ENCODE measurements around the gene C19orf38.

The C19orf38 gene, protein sequence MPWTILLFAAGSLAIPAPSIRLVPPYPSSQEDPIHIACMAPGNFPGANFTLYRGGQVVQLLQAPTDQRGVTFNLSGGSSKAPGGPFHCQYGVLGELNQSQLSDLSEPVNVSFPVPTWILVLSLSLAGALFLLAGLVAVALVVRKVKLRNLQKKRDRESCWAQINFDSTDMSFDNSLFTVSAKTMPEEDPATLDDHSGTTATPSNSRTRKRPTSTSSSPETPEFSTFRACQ
- 0.75 reads per million for total RNA-seq

DNA sequence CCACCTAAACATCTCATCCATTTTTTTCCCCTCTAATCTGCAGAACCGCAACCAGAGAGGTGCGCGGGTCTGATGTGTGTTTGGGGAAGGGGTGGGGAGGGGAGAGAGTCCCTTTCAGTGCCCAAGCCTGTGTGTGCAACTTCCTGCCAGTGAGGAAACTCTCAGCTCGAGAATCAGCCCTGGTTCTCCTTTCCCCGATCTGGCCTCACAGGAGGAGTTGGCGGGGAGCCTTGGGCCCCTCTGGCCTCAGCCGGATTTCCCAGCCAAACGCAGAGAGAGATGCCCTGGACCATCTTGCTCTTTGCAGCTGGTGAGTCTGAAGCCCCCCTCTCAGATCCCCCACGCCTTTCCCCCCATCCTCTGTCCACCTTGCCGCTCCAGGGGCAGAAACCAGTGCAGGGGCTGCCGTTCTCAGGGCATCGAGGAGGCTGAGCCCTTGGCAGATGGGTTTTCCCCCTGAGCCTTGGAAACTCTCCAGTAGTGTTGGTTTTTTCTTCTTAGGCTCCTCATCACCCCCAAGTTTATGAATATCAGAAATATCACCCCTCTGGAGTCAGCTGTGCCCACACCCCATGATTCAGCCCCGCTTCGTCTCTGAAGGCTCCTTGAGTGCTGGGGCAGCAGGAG, at the start of gene C19orf38:
C19orf38 (plus strand) TSS at position 186 of the 627 bp plus-strand sequence; CDS start at position 280, 94 bp downstream.
- DNase-seq = no peak

DNA sequence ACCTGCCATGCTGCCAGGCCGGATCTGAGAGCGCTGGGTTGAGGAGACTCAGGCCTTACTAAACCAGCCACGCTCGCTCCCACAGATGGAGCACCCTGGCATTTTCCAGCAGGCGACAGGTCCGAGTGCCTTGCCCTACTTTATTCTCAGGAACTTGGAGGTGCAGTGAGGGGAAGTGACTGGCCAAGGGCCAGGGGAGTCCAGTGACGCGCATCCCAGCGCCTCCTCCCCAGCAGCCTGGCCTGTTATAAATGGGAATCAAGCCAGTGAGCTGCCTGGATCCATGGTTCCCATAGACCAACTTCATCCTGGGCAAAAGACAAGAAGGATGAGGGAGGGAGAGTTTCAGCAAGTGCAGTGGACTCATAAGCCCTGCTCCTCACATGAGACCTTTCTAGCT, 47.7 kb upstream of the C19orf38 start:
- no peak for DNase-seq

DNA sequence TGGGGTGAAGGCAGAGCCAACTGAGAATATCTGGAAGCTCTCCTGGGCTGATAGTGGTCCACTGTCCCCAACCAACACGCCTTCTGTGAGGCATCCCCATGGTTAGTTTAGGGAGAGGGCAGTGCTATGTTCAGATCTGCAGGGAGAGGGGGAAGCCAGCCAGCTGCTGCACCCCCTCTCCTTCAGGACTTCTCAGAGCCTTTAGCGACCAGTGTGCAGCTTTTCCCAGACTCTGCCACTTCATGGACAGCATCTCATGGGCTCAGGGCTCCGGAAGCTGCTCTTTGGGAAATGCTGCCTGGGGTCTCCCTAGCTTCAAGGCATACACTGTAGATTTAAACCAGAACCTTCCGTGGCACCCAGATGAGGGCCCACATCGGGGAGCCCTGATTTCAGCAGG, 45.7 kb upstream of the C19orf38 start:
- DNase-seq = no peak

DNA sequence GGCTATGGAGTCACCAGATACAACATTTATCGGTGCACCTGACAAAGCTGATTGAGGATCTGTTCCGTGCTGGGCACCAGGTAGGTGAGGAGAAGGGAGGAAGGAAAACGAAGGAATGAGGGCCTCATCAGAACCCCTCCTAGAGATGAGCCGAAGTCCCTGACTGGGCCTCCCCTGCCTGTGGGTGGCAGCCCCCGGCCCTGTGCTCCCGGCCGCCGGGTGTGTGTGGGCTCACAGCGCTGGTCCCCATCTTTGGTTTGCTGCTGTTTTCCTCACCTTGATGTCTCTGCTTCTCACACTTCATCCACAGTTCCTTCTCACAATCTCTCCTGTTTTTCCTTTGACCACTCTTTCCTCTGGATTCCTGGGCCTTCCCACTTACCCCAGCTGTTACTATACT, 45.0 kb upstream of the C19orf38 start:
- no peak for DNase-seq

DNA sequence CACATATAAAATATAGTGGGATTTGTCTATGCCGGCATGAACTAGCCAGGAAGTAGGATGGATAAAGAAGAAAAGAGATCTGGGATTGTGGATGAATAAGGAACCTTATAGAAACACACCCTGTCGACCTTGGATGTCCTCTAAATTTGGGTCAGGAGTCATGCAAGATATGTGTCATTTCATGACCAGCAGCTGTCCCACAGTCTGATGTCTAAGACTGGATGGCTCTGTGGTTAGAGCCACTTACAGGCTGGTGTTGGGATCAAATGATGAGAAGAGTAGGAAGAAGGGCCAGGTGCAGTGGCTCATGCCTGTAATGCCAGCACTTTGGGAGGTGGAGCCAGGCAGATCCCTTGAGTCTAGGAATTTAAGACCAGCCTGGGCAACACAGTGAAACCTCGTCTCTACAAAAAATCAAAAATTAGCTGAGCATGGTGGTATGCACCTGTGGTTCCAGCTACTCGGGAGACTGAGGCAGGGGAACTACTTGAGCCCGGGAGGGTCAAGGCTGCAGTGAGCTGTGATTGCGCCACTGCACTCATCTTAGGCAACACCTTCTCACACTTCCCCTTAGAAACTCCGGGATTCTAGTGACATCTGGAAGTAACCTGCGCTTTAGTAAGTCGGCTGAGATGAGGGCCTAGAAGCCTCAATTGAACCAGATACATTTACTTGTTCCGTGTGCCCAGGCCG, 43.0 kb upstream of the C19orf38 start:
- no peak for DNase-seq

DNA sequence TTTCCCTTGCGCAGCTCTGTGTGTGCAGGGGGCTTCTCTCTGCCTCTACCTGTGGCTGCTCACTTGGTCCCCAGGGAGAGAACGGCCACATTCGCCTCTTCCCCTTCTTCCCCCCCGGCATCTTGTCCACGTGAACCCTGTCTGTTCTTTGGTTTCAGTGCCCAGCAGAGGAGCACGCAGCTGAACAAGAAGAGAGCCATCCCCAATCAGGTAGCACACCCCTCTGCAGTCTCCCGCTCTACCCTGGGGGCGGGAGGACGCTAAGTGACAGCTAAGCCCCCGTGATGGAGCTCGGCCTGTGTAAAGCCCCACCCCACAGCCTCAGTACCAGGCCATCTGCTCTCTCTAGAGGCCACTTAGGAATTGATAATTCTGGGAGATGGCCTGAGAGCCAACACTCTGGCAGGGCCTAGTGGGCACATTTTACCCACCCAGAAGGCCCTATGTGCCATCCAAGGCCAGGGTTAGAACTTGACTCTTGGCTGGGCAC, 42.4 kb upstream of the C19orf38 start:
- no peak for DNase-seq

DNA sequence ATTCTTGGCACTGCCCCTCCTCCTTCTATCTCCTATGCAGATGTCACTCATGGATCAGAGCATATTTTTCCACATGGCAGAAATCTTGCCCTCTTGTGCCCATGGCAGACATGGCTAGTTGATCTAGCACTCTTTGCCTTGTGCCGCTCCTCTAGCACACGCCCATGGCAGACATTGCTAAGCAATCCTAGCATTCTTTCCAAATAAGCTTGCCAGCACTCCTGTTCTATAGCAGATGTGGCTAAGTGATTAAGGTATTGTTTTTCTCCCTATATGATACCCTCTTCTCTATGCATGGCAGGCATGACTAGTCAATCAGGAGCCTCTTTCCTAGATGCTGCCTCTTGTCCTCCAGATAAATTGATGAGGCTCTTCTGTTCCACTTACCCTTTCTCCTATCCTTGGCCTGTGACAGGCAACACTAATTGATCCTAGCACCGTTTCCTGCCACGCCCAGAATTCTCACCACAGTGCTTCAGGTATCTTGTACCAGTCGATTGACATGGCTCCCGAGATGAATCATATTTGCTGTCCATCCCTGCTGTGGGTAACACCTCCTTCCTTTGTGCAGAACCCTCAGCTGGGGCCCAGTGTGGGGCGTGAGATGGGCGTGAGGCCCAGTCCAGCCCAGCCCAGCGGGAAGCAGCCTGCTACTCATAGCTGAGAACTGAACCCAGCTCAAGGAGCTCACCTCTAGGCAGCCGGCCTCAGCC, 39.1 kb upstream of the C19orf38 start:
- DNase-seq = no peak

DNA sequence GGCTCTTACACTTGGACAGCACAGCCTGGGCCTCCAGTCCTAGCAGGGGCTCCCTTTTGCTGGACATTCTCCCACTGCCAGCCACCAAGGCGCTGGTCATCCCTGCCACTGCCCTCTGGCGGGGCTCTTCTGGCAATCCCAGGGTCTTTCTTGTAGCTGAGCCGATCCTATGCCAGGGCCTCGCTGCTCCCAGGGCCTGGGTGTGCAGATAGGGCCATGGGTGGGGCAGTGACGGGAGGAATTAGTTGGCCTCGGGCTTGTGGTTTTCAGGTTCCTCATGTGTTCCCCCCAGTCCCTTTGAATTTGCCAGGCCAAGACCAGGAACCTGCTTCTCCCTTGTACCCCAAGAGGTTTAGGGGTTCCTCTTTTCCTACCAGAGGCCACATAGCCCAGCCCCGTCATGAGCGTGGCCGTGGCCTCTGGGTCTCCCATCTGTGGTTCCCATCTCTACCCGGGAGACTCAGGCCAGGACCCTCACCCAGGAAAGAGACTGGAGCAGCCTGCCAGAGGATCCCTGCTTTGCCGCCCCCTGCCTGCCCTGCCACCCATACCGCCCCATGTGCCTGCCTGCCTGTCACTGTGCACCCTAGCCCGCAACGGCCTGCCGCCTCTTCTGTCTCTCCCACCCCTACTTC, 38.4 kb upstream of the C19orf38 start:
- DNase-seq = no peak

DNA sequence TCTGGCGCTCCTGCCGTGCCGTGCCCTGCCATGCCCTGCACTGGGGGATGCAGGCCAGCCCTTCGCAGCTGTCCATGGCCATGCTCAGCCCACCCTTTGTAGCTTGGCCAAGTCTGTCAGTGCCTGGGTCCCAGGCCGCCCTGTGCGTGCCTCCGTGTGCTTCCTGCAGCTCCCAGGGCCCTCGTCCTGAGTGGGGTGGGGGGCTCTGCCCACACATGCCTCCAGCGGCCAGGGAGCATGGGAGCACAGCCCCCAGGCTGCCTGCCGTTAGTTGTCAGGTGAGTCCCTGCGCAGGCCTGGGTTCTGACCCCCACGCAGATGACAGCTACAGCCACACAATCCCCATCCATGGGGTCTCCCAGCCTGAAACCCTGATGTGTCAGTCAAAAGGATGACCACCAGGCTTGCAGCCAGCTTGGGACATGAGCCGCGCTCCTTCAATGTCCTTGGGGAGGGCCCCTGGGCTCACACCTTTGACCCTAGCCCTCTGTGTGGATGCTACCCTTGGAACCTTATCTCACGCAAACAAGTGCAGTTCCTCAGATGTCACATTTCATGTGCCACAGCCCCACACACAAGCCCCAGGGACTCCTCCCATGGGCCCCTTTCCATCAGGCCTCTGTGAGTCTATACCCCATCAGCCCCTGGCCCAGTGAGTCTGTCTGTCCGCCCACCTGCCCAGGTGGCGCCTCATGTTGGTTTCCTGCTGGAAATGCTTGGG, 36.7 kb upstream of the C19orf38 start:
- no peak for DNase-seq

DNA sequence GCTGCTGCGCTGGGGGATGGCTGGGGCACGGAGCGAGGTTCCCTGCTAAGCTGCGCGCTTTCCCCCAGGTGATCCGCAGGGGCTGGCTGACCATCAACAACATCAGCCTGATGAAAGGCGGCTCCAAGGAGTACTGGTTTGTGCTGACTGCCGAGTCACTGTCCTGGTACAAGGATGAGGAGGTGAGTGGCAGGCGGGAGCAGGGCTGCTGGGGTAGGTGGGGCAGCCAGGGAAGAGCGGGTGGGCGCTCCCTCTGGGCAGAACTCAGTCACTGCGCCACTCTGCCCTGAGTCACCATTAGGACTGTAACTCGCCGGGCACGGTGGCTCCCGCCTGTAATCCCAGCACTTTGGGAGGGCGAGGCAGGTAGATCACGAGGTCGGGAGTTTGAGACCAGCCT, 36.0 kb upstream of the C19orf38 start:
- no peak for DNase-seq

DNA sequence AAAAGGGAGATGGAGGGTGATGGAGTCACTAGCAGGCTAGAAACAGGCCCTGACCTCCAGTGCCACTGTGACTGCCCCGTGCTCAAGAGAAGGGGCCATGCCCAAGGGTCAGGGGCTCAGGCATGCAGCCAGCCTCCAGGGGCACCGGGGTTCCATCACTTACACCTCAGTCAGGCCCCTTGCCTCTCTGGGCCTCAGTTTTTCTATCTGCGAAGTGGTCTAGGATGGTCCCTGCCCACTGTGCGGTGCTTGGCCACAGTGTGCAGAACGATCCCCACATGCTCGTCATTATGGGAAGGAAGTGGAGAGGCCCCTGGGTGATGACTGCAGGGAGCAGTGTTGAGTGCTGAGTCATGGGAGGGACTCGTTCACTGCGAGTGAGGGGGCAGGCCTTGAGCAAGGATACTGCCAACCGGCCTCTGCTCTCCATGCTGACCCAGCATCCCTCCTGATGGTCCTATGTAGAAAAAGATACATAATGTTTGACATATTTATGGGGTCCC, 35.3 kb upstream of the C19orf38 start:
- DNase-seq = no peak

DNA sequence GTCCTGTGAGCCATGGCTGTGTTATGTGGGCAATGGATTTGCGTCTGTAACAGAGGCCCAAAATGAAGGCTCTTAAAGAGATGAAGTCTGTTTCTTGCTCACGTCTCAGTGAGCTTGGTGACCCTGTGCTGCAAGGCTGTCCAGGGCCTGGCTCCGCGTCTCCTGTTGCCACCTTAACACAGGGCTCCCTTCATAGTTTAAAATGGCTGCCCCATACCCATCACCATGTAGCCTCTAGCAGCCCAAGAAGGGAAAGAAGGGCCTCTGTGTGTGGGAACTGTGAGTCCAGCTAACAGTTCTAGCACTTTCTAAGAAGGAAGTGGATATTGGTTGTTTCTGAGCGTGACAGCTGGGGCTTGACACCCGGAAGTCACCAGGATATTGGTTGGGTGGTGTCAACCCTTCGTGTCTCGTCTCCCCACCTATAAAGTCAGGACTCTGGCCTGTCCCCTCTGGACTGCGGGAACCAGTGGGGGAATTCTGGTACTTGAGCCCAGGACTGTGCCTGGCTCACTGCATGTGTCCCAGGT, 33.1 kb upstream of the C19orf38 start:
- no peak for DNase-seq

DNA sequence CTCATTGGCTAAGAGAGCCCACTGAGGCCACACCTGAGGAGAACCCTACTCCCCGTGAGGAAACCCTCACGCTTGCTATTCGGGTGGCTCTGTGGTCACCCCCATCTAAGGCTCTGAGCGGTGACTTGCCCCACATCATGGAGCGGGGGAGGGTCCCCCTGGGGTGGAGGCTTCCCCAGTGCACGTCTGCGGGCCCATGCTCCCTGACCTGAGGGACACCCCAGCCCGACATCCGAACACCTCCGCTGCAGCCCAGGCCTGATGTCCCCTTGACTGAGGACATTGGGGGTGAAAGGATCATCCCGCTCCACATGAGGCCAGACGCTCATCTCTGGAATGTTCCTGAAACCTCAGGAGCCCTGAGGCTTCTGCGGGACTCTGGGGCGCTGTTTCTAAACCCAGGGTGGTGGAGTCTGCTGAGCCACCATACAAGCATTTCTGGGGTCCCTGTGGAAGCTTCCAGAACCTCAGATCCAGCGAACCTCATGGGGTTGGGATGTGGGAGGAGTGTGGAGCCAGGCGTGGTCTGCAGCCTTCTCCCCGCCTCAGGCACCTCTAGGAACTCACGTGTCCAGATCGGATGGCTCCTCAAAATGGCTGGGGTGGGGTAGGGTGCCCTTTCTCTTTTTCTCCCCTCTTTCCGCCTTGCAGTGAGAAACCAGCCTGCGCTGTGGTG, 32.1 kb upstream of the C19orf38 start:
- DNase-seq = no peak

DNA sequence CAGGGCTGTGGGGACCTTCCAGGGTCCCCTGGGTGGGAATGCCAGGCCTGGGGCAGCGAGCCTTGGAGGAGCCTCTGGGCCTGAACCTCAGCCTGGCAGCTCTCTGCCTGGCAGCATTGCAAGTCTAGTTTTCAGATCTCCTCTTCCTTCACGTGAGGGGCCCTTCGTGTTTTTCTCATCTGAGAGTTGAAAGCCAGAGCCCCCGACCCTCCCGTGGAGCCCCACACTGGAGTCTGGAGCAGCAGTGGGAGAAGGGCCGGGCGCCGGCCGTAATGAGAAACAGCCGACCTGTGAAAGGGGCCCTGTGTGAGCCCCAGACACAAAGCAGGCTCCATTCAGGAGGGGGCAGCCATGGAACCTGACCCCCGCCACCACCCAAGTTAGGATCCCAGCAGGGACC, 31.5 kb upstream of the C19orf38 start:
- no peak for DNase-seq

DNA sequence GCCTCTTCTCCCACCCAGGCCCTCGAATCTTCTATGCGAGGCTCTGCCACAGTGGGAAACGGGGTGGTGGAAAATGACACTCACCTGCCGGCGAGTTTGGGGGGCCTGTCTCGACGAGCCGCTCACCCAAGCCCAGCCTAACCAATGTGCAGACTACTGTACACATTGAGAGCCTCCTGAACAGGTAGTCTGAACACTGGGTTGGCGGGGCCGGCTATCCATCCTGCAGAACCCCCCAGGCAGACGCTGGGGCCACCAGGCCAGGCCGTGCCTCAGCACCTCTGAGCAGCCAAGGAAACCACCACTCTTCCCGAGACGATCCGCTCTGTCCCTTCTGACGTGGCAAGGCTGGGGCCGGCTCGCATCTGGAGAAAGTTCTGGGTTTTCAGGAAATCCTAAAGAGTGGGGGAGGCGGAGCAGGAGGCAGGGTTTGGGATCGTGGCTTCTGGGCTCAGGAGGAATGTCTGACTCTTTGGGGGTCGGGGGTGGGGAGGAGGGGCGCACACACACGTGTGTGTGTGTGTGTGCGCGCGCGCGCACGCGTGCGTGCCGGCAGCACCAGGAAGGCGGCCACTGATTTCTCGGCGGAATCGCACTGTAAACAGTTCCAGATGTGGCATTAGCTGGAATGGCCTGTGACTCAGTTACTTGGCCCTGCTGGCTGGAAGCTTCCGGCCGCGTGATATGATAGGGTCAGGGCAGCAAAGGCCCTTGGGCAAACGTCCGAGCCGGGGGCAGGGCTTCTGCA, 30.8 kb upstream of the C19orf38 start:
- no peak for DNase-seq

DNA sequence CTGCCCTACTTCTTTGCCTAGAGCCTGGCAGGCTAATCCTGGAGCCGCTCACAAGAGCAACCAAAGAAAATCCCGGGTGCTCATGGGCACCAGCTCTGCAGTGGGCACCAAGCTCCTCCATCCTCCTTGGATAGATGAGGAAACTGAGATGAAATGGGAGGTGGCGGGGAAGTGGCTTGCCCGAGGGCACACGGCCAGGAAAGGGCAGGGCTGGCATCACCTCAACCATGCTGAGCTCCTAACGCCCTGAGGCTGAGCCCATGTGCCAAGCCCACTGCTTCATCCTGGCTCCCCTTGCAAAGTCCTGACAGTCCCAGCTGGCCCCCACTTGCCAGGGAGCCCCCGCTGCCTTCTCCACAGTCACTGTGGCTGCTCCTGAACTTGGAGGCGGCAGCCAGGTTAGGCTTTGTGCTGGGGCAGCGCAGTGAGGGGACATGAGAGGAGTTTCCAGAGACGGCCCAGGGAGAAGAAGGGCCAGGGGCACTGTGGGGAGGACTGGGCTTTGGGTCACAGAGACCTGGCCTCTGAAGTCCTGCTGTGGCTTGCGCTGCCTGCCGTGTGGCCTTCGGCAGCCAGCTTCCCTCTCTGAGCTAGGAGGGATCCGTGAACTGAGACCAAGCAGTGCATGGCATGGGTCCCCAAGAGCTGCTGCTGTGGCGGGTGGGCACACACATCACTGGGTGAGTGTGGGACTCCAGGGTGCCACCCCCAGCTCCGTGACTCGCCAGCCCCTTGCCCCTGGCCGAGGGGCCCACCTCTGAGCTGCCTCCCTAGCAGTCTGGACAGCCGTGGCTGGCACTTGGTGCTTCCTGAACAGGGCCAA, 29.7 kb upstream of the C19orf38 start:
- no peak for DNase-seq

DNA sequence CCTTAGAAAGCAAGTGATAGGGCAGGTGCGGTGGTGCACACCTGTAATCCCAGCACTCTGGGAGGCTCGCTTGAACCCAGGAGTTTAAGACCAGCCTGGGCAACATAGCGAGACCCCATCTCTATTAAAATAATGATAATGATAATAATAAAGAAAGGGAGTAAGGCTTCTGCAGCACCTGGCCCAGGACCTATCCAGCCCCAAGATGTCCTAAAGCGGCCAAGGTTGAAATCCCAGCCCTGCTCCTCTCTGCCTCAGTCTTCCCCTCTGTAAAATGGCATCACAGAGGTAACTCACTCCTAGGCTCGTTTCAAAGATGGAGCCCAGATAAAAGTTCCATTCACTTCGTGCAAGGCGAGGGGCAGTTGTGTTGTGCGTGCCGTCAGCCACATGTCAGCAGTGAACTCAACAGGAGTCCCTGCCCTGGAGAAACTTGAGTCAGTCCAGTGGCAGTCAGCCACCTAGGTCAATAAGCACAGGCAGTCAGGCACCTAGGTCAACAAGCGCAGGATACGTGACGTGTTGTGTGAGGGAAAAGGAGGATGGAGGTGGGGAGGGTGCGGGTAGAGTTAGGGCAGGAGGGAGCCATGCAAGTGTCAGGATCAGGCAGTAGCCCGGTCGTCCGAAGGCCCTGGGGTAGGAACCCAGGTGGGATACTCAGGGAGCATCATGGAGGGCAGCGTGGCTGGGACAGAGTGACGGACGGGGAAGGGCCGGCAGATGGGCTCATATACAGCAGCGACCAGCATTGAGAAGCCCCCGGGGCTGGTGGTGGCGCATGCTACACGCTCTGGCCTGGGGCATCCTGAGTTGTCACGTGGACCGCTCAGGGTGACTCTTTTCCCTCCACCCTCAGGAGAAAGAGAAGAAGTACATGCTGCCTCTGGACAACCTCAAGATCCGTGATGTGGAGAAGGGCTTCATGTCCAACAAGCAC, 28.8 kb upstream of the C19orf38 start:
- no peak for DNase-seq

DNA sequence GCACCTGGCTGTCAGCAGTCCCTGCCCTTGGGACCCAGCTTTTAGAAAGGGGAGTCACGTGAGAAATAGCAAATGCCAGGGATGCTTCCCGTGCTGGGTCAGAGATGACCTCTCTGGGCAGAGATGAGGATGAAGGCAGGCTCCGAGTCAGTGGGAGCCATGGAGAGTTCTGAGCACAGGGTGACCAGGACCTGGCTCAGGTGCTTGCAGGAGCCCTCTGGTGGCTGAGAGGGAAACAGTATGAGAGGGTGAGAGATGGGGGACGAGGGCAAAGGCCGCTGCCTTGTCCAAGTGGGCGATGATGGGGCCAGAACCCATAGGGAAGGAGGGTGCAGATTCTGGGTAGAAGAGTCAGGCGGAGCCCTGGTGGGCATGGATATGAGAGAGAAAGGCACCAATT, 28.0 kb upstream of the C19orf38 start:
- DNase-seq = no peak
